NCI-H460 (cell line): ENCODE measurements around the gene LBHD1. TPM values are rescaled to one million over a fixed set of nuclear protein-coding genes. Genes with fewer than 3 reads are reported as not detected.
"Not testable (repeated sequence)": the region's sequence is repeated elsewhere in the genome, so short reads cannot be mapped to it uniquely, and the experiment has no call there.

Experiments used
- DNase-seq: peaks from one replicate; pipeline ENCODE4 v3.0.0-alpha.2; 2016; ENCODE audit warnings: low read depth; ENCODE audit errors: extremely low read depth
- small RNA-seq, 2 experiments: library from RNA; depleted of rRNA; stranded (forward); fragments of <200 nt; gene quantifications; one replicate each; pipeline ENCODE3, GENCODE V24; 2014
- total RNA-seq: library from RNA; depleted of rRNA; stranded (reverse); fragments of >200 nt; shearing (Covaris generic); gene quantifications from 2 replicates; pipeline ENCODE4 v1.2.3, GENCODE V29; 2014; rRNA removed

The LBHD1 gene
- total RNA-seq, 1 experiment from 2014 or later, result 5.4 TPM

DNA sequence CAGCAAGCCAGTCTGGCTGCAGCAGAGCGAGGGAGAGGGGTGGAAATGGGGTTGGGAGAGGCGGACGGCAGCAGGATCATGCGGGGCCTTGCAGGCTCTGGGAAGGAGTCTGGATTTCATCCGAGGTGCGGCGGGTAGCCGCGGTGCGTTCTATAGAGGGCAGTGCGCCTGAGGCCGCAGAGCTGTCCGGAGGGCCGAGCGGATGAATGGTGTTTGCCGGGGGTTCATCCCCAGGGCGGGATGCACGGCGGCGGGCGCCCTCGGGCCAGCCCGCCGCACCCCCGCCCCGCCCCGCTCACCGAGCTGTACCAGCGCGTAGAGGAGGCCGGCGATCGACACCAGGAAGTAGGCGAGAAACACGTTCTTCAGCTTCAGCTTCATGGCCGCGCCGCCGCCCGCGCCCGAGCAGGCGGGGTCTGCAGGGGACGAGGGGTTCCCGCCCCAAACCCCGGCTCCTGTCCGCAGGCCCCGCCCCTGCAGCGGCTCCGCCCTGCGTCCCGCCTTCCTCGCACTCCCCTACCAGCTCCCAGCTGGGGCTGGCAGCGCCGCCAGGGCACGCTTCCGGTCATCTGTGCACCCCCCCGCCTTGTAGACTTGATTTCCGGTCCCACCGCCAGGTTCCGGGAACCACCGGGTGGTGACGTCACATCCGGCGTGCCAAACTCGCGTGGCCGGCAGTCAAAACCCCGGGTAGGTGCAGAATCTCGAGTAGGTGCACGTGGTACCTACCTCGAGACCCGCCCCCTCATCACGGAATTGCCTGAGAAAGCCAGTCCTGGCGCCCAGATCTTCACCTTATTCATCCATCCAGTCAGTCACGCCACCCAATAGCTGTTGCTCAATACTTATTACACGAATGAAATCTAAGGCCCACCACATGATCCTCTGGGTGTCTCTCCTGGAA is 50.2 kb downstream of the LBHD1 start, which contains the start of gene B3GAT3:
Gene B3GAT3, minus strand, starts transcription at position 420 of the 904 bp plus-strand sequence. Its CDS starts 39 bp downstream, at position 381.
- peak; percentile 92 for DNase-seq

DNA sequence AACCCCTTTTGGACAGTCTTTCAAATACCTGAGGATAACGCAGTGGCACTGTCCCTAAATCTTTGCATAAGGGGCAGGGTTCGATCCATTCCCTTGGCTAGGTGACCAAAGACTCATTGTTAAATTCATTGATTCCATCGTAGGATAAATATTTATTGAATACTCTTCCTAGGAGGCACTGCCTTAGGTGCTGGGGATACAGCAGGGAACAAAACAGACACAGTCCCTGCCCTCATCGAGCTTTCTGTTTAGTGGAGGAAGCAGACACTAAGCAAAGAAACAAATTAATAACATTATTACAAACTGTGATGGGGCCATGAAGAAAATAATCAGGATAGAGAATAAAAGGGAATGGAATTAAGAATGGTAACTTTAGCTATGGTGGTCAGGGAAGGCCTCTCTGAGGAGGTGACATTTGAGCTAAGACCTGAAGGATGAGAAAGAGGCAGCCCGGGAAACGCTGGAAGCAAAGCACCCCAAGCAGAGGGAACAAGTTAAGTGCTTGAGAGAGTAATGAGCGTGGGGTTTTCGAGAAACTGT is 51.0 kb downstream of the LBHD1 start:
- no peak for DNase-seq

DNA sequence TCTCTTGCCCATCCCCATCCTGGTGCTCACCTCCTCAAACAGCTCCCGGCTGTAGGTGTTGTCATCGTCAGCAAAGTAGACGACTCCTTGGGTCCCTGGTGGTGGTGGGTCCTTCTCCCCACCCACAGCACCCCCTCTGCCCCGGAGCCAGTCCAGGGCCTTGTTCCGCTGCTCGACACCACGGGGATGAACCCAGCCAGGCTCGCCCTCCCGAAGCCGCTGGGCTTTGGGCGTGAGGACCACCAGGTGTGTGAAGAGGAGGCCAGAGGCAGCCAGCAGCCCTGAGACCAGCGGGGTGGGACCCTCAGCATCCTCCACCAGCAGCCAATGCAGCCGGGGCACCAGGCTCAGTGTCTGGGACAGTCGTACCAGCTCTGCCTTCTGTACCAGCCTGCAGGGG is 55.1 kb downstream of the LBHD1 start:
- DNase-seq, result not testable (repeated sequence)

DNA sequence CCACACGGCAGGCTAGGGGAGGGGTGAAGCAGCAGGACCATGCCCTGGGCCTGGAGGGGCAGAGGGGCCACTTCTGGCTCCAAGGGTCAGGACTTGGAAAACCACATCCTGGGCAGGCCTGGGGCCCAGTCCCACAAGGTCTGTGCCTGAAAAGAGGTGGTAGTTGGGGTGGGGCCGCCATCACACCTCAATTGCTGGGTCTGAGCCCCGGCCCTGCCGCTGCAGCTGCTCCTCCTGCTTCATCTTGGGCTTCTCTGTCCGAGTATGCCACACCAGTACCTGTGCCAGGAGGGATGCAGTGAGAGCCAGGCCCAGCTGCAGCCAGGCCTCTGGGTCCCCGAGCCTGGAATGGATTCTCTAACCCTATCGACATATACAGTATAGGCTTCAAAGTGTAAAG is 56.5 kb downstream of the LBHD1 start:
- no peak for DNase-seq

DNA sequence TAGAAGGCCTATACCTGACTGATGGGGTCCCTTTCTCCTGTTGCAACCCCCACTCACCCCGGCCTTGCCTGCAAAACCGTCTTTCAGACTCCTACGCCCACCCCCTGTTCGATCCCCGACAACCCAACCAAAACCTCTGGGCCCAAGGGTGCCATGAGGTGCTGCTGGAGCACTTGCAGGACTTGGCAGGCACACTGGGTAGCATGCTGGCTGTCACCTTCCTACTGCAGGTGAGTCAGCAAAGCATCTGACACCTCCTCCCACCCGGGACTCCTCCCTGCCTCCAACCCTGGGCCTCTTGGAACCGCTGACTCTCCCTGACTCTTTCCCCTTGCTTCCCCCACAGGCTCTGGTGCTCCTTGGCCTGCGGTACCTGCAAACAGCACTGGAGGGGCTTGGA is 57.8 kb downstream of the LBHD1 start:
- DNase-seq, result no peak

DNA sequence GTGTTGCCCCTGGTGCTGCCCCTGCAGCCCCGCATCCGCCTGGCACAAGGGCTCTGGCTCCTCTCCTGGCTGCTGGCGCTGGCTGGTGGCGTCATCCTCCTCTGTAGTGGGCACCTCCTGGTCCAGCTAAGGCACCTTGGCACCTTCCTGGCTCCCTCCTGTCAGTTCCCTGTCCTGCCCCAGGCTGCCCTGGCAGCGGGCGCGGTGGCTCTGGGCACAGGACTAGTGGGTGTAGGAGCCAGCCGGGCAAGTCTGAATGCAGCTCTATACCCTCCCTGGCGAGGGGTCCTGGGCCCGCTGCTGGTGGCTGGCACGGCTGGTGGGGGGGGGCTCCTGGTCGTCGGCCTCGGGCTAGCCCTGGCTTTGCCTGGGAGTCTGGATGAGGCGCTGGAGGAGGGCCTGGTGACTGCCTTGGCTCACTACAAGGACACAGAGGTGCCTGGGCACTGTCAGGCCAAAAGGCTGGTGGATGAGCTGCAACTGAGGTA is 58.7 kb downstream of the LBHD1 start:
- no peak for DNase-seq

Small RNA genes lying within 50 kb of the gene (small RNA-seq; reads per million reads assigned to genes)
- gene SNORA57, result 0 reads per million in 2 experiments

Other genes with a start within 250 kb of the LBHD1 start
- 80.2 and 86.0 TPM in 2 replicates for gene AHNAK, start 125.5 kb downstream of the LBHD1 start, total RNA-seq
- 2,030 and 2,160 TPM in 2 replicates for gene EEF1G, start 98.4 kb downstream of the LBHD1 start, total RNA-seq
- gene TUT1, start 80.7 kb downstream of the LBHD1 start, total RNA-seq, result 6.3 and 6.4 TPM in 2 replicates
- 67.7 and 79.0 TPM in 2 replicates for gene MTA2, start 70.4 kb downstream of the LBHD1 start, total RNA-seq
- gene EML3, start 59.5 kb downstream of the LBHD1 start, total RNA-seq, result 14.6 and 18.4 TPM in 2 replicates
- gene ROM1, start 59.0 kb downstream of the LBHD1 start, total RNA-seq, result 1.2 and 3.0 TPM in 2 replicates
- gene B3GAT3, start 50.3 kb downstream of the LBHD1 start, total RNA-seq, result 22.6 TPM in 2 replicates
- 172 and 229 TPM in 2 replicates for gene GANAB, start 25.7 kb downstream of the LBHD1 start, total RNA-seq
- gene INTS5, start 19.0 kb downstream of the LBHD1 start, total RNA-seq, result 11.1 and 11.4 TPM in 2 replicates
- gene C11orf98, start 7.1 kb downstream of the LBHD1 start, total RNA-seq, result 61.6 and 69.1 TPM in 2 replicates
- 8.8 and 11.5 TPM in 2 replicates for gene CSKMT, start 7.0 kb downstream of the LBHD1 start, total RNA-seq
- gene UQCC3, start 594 bp downstream of the LBHD1 start, total RNA-seq, result 13.9 and 20.2 TPM in 2 replicates
- gene UBXN1, start 6.8 kb upstream of the LBHD1 start, total RNA-seq, result 82.6 and 93.2 TPM in 2 replicates
- gene LRRN4CL, start 17.3 kb upstream of the LBHD1 start, total RNA-seq, result 0.02 TPM in 1 of 2 replicates, not detected in the other
- gene BSCL2, start 35.2 kb upstream of the LBHD1 start, total RNA-seq, result 57.4 and 59.2 TPM in 2 replicates
- gene GNG3, start 35.4 kb upstream of the LBHD1 start, total RNA-seq, result 0.17 TPM in 1 of 2 replicates, not detected in the other
- 4.4 and 7.5 TPM in 2 replicates for gene HNRNPUL2, start 55.2 kb upstream of the LBHD1 start, total RNA-seq
- gene TTC9C, start 56.2 kb upstream of the LBHD1 start, total RNA-seq, result 25.8 and 28.8 TPM in 2 replicates
- 4.1 and 5.5 TPM in 2 replicates for gene ZBTB3, start 81.9 kb upstream of the LBHD1 start, total RNA-seq
- gene POLR2G, start 89.3 kb upstream of the LBHD1 start, total RNA-seq, result 79.6 and 88.3 TPM in 2 replicates
- gene TAF6L, start 99.1 kb upstream of the LBHD1 start, total RNA-seq, result 10.5 and 11.9 TPM in 2 replicates
- gene TMEM179B, start 115.1 kb upstream of the LBHD1 start, total RNA-seq, result 38.4 and 44.3 TPM in 2 replicates
- gene TMEM223, start 119.7 kb upstream of the LBHD1 start, total RNA-seq, result 21.4 and 25.9 TPM in 2 replicates
- 18.7 and 28.7 TPM in 2 replicates for gene NXF1, start 133.2 kb upstream of the LBHD1 start, total RNA-seq
- 14.7 and 15.9 TPM in 2 replicates for gene STX5, start 159.8 kb upstream of the LBHD1 start, total RNA-seq
- not detected in 2 replicates for gene TEX54, start 160.6 kb upstream of the LBHD1 start, total RNA-seq
- 64.7 and 71.2 TPM in 2 replicates for gene WDR74, start 167.3 kb upstream of the LBHD1 start, total RNA-seq
- 449 and 464 TPM in 2 replicates for gene SLC3A2, start 208.6 kb upstream of the LBHD1 start, total RNA-seq
- gene CHRM1, start 249.1 kb upstream of the LBHD1 start, total RNA-seq, result not detected in 2 replicates